CD4-positive, alpha-beta T cell treated with Interleukin-21 for 1 hour (primary cell): ENCODE data around the gene GLRX5.
"Not testable (repeated sequence)": the region's sequence is repeated elsewhere in the genome, so short reads cannot be mapped to it uniquely, and the experiment has no call there.

ENCODE experiments used
- DNase-seq: peaks from one replicate; pipeline ENCODE4 v3.0.0-alpha.2; 2020

GLRX5 gene

GRCh38 chr14:95499354-95499750 lies 35.5 kb upstream of the GLRX5 start:
- no peak for DNase-seq

GRCh38 chr14:95500201-95500681 lies 34.6 kb upstream of the GLRX5 start:
- DNase-seq: no peak

- DNase-seq: no peak
Observed at GRCh38 chr14:95500772-95501401, 34.0 kb upstream of the GLRX5 start.

- DNase-seq: no peak
Observed at GRCh38 chr14:95502381-95502950, 32.4 kb upstream of the GLRX5 start.

- no peak for DNase-seq
Observed at GRCh38 chr14:95503365-95504134, 31.3 kb upstream of the GLRX5 start.

GRCh38 chr14:95504135-95505029 lies 30.5 kb upstream of the GLRX5 start:
- DNase-seq: no peak

GRCh38 chr14:95505030-95505589 lies 29.7 kb upstream of the GLRX5 start:
- no peak for DNase-seq

- no peak for DNase-seq
Observed at GRCh38 chr14:95507174-95507573, 27.7 kb upstream of the GLRX5 start.

- peak; percentile 47 for DNase-seq
Observed at GRCh38 chr14:95507701-95508103, 27.1 kb upstream of the GLRX5 start.

- no peak for DNase-seq
Observed at GRCh38 chr14:95508377-95508776, 26.5 kb upstream of the GLRX5 start.

GRCh38 chr14:95509495-95509894 lies 25.4 kb upstream of the GLRX5 start:
- no peak for DNase-seq

GRCh38 chr14:95510344-95510743 lies 24.5 kb upstream of the GLRX5 start:
- DNase-seq: not testable (repeated sequence)

GRCh38 chr14:95510804-95511203 lies 24.0 kb upstream of the GLRX5 start:
- no peak for DNase-seq

- no peak for DNase-seq
Observed at GRCh38 chr14:95511687-95512086, 23.2 kb upstream of the GLRX5 start.

- no peak for DNase-seq
Observed at GRCh38 chr14:95513291-95513690, 21.6 kb upstream of the GLRX5 start.

GRCh38 chr14:95514131-95515079 lies 20.4 kb upstream of the GLRX5 start:
- no peak for DNase-seq

GRCh38 chr14:95515080-95515489 lies 19.8 kb upstream of the GLRX5 start:
- no peak for DNase-seq

- DNase-seq: peak; percentile 85
Observed at GRCh38 chr14:95515596-95516552, 19.0 kb upstream of the GLRX5 start.

- peak; percentile 67 for DNase-seq
Observed at GRCh38 chr14:95516554-95517181, 18.2 kb upstream of the GLRX5 start, which contains the start of gene SYNE3. Gene SYNE3 (minus strand): TSS chr14:95516650. CDS start chr14:95475821, 40,829 bp downstream.
